ENCODE results near the gene MITF.

DNA sequence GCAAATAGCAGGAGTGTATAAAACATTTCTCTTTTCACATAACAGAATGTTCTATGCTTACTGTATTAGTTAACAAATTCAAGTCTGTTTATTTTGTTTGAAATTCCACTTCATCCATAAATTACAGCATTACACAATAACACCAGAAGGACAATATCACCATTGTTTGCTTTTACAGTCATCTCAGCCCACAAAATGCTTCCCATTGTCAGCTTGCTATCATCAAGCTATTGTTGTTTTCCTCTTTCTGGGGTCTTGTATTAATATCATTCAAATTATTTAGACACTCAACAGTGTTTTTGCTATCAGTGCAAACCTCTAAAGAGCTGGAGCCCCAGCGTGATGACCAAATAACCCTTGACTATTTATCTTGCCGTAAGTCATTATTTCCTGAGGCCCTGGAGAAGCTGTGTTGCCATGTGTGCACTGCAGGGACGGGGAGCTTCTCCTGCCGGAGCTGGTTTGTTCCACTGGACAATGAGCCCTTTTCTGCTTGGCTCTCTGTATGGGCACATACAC is 261.4 kb downstream of the MITF start:
- TF ChIP-seq, protein P1, sequence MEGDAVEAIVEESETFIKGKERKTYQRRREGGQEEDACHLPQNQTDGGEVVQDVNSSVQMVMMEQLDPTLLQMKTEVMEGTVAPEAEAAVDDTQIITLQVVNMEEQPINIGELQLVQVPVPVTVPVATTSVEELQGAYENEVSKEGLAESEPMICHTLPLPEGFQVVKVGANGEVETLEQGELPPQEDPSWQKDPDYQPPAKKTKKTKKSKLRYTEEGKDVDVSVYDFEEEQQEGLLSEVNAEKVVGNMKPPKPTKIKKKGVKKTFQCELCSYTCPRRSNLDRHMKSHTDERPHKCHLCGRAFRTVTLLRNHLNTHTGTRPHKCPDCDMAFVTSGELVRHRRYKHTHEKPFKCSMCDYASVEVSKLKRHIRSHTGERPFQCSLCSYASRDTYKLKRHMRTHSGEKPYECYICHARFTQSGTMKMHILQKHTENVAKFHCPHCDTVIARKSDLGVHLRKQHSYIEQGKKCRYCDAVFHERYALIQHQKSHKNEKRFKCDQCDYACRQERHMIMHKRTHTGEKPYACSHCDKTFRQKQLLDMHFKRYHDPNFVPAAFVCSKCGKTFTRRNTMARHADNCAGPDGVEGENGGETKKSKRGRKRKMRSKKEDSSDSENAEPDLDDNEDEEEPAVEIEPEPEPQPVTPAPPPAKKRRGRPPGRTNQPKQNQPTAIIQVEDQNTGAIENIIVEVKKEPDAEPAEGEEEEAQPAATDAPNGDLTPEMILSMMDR (IDR thresholded peaks at IDR 0.05): no peak
- TF ChIP-seq POLR2A (IDR thresholded peaks at IDR 0.05): no peak
